ENCODE measurements around the gene DPF3. TPM values are rescaled to one million over a fixed set of nuclear protein-coding genes. Genes with fewer than 3 reads are reported as not detected.

DPF3 gene
- total and polyA plus RNA-seq, 2 donors (not counting 1 experiment from before 2014, with no cell fraction given), result 3.4 to 10.2 TPM

DNA sequence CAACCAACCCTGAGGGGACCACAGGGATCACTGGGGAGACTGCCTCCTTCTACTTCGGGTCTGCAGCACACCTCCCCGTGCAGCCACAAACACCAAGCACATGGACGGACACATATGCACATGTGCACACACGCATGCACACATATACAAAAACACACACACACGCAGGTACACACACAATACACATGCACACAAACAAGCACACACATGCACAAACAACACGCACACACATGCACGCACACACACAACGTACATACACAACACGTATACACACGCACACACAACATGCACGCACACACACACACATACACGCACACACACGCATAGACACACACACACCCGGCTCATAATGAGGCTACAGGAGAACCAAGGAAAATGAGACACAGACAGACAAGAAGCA, 203.6 kb downstream of the DPF3 start:
- Histone ChIP-seq H3K36me3 (replicated peaks in 1 of 2; ENCODE audit: control extremely low read depth in 1 of 2, control insufficient read depth in 1 of 2, extremely low read depth in 1 of 2, insufficient read depth in 2 of 2, low read length in 1 of 2) (peaks cover 12 to 39% of the 10 kb centered on the region in 2 experiments), H2AFZ (ENCODE audit: insufficient read depth, low read depth, low read length, poor library complexity, severe bottlenecking) (no peak overlapping the region), H3K4me3 (ENCODE audit: control extremely low read depth in 1 of 5, extremely low read depth in 1 of 5, insufficient read depth in 1 of 5, low read depth in 2 of 5, low read length in 4 of 5) (no peak overlapping the region), H3K9ac (ENCODE audit: low read length) (no peak overlapping the region), H4K20me1 (ENCODE audit: control insufficient read depth, insufficient read depth, low read length, poor library complexity, severe bottlenecking) (no peaks in the 10 kb centered on the region), H3K79me2 (ENCODE audit: control insufficient read depth, insufficient read depth, low read length) (no peaks in the 10 kb centered on the region), H3K9me3 (ENCODE audit: control extremely low read depth in 1 of 3, control insufficient read depth in 2 of 3, insufficient read depth in 1 of 3, low read length in 2 of 3) (peaks cover 0 to 2% (median 0%) of the 10 kb centered on the region in 3 donors), H3K4me1 (ENCODE audit: control insufficient read depth in 2 of 2, insufficient read depth in 2 of 2, low read length in 2 of 2) (no peaks in the 10 kb centered on the region), H3K4me2 (replicated peaks; ENCODE audit: low read depth, low read length, poor library complexity, severe bottlenecking) (no peak overlapping the region), H3K27me3 (replicated peaks in 1 of 4; ENCODE audit: control extremely low read depth in 1 of 4, control insufficient read depth in 3 of 4, insufficient read depth in 4 of 4, low read length in 3 of 4) (no peaks in the 10 kb centered on the region), H3K27ac (ENCODE audit: low read length in 2 of 2) (no peak overlapping the region)
- ChIA-PET POLR2A (no interaction called here), CTCF (interaction anchor here (0.6 kb wide), 1 partner anchor 29 kb away, joined by 4 read pairs; no protein-coding TSS in a partner anchor)
- DNase-seq (no peak), ATAC-seq (ENCODE audit: low read depth) (no peak)
- Mint-ChIP-seq H3K27me3 (no peaks in the 10 kb centered on the region), H3K9me3 (ENCODE audit: insufficient read depth) (no peaks in the 10 kb centered on the region), H3K4me3 (no peak overlapping the region), H3K4me1 (peaks cover 5% of the 10 kb centered on the region), H3K27ac (no peak overlapping the region)
- intact Hi-C loops (cut with micrococcal nuclease), result no loop called here
- TF ChIP-seq EZH2 (IDR thresholded peaks at IDR 0.05; ENCODE audit: borderline replicate concordance, insufficient read depth, low read depth, low read length, poor library complexity, severe bottlenecking), result no peak
- TF ChIP-seq, protein P1, sequence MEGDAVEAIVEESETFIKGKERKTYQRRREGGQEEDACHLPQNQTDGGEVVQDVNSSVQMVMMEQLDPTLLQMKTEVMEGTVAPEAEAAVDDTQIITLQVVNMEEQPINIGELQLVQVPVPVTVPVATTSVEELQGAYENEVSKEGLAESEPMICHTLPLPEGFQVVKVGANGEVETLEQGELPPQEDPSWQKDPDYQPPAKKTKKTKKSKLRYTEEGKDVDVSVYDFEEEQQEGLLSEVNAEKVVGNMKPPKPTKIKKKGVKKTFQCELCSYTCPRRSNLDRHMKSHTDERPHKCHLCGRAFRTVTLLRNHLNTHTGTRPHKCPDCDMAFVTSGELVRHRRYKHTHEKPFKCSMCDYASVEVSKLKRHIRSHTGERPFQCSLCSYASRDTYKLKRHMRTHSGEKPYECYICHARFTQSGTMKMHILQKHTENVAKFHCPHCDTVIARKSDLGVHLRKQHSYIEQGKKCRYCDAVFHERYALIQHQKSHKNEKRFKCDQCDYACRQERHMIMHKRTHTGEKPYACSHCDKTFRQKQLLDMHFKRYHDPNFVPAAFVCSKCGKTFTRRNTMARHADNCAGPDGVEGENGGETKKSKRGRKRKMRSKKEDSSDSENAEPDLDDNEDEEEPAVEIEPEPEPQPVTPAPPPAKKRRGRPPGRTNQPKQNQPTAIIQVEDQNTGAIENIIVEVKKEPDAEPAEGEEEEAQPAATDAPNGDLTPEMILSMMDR (IDR thresholded peaks at IDR 0.05), result no peak
- 89% methylated on average over 10 of the region's 14 CpGs for WGBS (ENCODE audit: insufficient coverage)

DNA sequence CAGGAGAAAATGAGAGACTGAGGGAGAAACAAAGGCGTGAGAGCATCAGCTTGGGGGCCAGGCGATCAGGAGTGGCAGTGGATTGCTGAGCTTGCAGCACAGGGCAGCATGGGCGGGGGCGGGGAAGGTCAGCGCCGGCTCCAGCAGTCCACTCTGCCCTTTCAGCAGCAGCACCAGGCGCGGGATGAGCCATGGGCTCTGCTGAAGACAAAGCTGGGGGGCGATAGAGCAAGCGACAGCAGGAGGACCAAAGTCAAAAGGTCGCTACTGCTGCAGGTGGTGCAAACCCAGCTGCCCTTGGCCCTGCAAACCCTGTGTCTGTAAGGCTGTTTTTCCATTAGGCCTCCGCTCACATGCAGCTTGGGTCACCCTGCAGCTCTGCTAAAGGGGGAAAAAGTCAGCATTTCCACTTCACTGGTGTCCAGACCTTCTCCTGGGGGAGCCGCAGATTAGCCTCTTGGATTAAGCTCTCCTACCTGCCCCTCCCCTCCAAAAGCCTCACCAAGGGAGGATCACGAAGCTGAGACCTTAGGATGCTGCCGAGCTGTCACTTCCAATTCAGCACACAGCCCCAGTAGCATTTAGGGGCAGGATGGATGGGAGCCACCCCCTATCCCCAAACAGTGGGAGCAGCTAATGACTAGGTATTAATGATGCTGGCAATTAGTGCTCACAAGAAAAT, 204.8 kb downstream of the DPF3 start:
- no peak for DNase-seq
- POLR2A ChIA-PET, result no interaction called here
- H3K4me2 ChIP-seq (replicated peaks; ENCODE audit: low read depth, low read length, poor library complexity, severe bottlenecking), result no peak overlapping the region
- no peak overlapping the region for H2AFZ ChIP-seq (ENCODE audit: insufficient read depth, low read depth, low read length, poor library complexity, severe bottlenecking)
- H4K20me1 ChIP-seq (ENCODE audit: control insufficient read depth, insufficient read depth, low read length, poor library complexity, severe bottlenecking), result no peaks in the 10 kb centered on the region
- intact Hi-C loops (cut with micrococcal nuclease), result no loop called here
- Mint-ChIP-seq H3K27me3 (no peaks in the 10 kb centered on the region), H3K4me3 (no peak overlapping the region), H3K4me1 (peaks cover 5% of the 10 kb centered on the region), H3K27ac (no peak overlapping the region), H3K9me3 (ENCODE audit: insufficient read depth) (no peaks in the 10 kb centered on the region)
- no peak overlapping the region for H3K9ac ChIP-seq (ENCODE audit: low read length)
- no peak overlapping the region for H3K4me3 ChIP-seq (ENCODE audit: control extremely low read depth in 1 of 5, extremely low read depth in 1 of 5, insufficient read depth in 1 of 5, low read depth in 2 of 5, low read length in 4 of 5)
- H3K9me3 ChIP-seq (ENCODE audit: control extremely low read depth in 1 of 3, control insufficient read depth in 2 of 3, insufficient read depth in 1 of 3, low read length in 2 of 3), result peaks cover 0 to 3% (median 0%) of the 10 kb centered on the region in 3 donors
- TF ChIP-seq, protein P1 (IDR thresholded peaks at IDR 0.05), result no peak
- TF ChIP-seq EZH2 (IDR thresholded peaks at IDR 0.05; ENCODE audit: borderline replicate concordance, insufficient read depth, low read depth, low read length, poor library complexity, severe bottlenecking), result no peak
- no peak for ATAC-seq (ENCODE audit: low read depth)
- no peak overlapping the region for H3K27ac ChIP-seq (ENCODE audit: low read length in 2 of 2)
- H3K36me3 ChIP-seq (replicated peaks in 1 of 2; ENCODE audit: control extremely low read depth in 1 of 2, control insufficient read depth in 1 of 2, extremely low read depth in 1 of 2, insufficient read depth in 2 of 2, low read length in 1 of 2), result peaks cover 13 to 47% of the 10 kb centered on the region in 2 experiments
- CTCF ChIA-PET, result no interaction called here
- no peaks in the 10 kb centered on the region for H3K4me1 ChIP-seq (ENCODE audit: control insufficient read depth in 2 of 2, insufficient read depth in 2 of 2, low read length in 2 of 2)
- H3K27me3 ChIP-seq (replicated peaks in 1 of 4; ENCODE audit: control extremely low read depth in 1 of 4, control insufficient read depth in 3 of 4, insufficient read depth in 4 of 4, low read length in 3 of 4), result no peaks in the 10 kb centered on the region
- no peaks in the 10 kb centered on the region for H3K79me2 ChIP-seq (ENCODE audit: control insufficient read depth, insufficient read depth, low read length)
- 92% methylated on average over 13 of the region's 15 CpGs for WGBS (ENCODE audit: insufficient coverage)

Measured in B cell (primary cell).